ENCODE measurements around the gene KIZ. TPM values are rescaled to one million over a fixed set of nuclear protein-coding genes. Genes with fewer than 3 reads are reported as not detected.
"Not testable (repeated sequence)": the region's sequence is repeated elsewhere in the genome, so short reads cannot be mapped to it uniquely, and the experiment has no call there.

The KIZ gene
- total RNA-seq, 6 donors from 2014 or later, result 7.9 to 29.3 (median 15.2) TPM

GRCh38 chr20:21166801-21167200 is 40.9 kb downstream of the KIZ start:
- no peak for TF ChIP-seq POLR2AphosphoS5 (IDR thresholded peaks at IDR 0.05)
- TF ChIP-seq EP300 (IDR thresholded peaks at IDR 0.05), result no peak
- TF ChIP-seq CTCF (IDR thresholded peaks at IDR 0.05), result no peak
- TF ChIP-seq POLR2A (IDR thresholded peaks at IDR 0.05), result no peak
- H3K9me3 ChIP-seq, result no peaks in the 10 kb centered on the region
- WGBS, 2 donors, result 79 to 84% methylated on average over 2 of the region's 2 CpGs
- ATAC-seq (ENCODE audit: low FRiP score in 2 of 2) (no peak), DNase-seq (no peak)
- H3K36me3 ChIP-seq, result peaks cover 5 to 17% (median 9%) of the 10 kb centered on the region in 4 donors
- H3K4me1 ChIP-seq, result no peaks in the 10 kb centered on the region
- no peaks in the 10 kb centered on the region for H3K27me3 ChIP-seq
- H3K4me3 ChIP-seq, result no peak overlapping the region
- H3K27ac ChIP-seq, result no peak overlapping the region

DNA sequence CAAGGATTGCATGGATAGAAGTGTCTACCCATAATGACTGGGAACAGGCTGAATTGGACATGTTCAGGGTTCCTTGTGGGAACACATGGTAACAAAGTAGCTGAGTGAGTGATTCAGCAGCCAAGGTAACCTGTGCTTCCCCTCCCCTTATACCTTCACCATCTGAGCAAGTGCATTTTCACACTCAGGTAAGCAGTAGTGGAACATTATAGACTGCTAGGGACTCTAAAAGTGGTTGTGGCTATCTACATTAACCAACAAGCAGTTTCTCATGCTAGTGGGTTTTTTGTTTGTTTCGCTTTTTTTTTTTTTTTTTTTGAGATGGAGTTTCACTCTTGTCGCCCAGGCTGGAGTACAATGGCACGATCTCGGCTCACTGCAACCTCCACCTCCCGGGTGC is 41.4 kb downstream of the KIZ start:
- Histone ChIP-seq H3K9me3 (no peaks in the 10 kb centered on the region), H3K4me1 (no peaks in the 10 kb centered on the region), H3K4me3 (no peak overlapping the region), H3K27me3 (no peaks in the 10 kb centered on the region), H3K27ac (no peak overlapping the region), H3K36me3 (peaks cover under 1 to 12% (median 5%) of the 10 kb centered on the region in 4 donors)
- DNase-seq, result no peak
- no peak for ATAC-seq (ENCODE audit: low FRiP score in 2 of 2)
- 93 to 96% methylated on average over 5 of the region's 5 CpGs for WGBS, 2 donors
- TF ChIP-seq POLR2AphosphoS5 (IDR thresholded peaks at IDR 0.05), result no peak
- no peak for TF ChIP-seq POLR2A (IDR thresholded peaks at IDR 0.05)
- TF ChIP-seq EP300 (IDR thresholded peaks at IDR 0.05), result no peak
- TF ChIP-seq CTCF (IDR thresholded peaks at IDR 0.05), result no peak

GRCh38 chr20:21168061-21168460 is 42.2 kb downstream of the KIZ start:
- H3K27me3 ChIP-seq; H3K9me3 ChIP-seq; H3K4me3 ChIP-seq; ATAC-seq (ENCODE audit: low FRiP score in 2 of 2); H3K36me3 ChIP-seq; H3K4me1 ChIP-seq; H3K27ac ChIP-seq; DNase-seq: not testable (repeated sequence)
- 95 to 100% methylated on average over 3 of the region's 3 CpGs for WGBS, 2 donors

DNA sequence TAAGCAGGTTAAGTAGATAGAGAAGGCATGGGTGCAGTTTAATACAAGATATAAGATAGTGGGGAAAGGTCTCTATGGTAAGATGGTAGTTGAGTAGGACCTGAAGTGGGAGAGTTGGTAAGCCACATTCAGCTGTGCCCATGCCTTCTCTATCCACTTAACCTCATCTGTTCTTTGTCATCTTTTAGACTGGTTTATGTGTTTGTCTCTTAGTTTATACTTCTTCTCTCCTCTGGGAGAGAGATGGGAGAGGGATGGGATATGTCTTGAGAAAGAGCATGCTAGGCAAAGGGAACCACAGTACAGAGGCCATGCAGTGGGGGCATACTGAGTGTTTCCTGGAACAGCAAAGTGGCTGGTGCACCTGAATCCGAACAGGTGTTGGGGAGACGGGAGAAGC is 46.7 kb downstream of the KIZ start:
- 94 to 97% methylated on average over 2 of the region's 2 CpGs for WGBS, 2 donors
- peaks cover 2 to 4% (median 3%) of the 10 kb centered on the region in 4 donors for H3K9me3 ChIP-seq
- no peak for TF ChIP-seq POLR2AphosphoS5 (IDR thresholded peaks at IDR 0.05)
- no peak for TF ChIP-seq EP300 (IDR thresholded peaks at IDR 0.05)
- TF ChIP-seq CTCF (IDR thresholded peaks at IDR 0.05), result no peak
- TF ChIP-seq POLR2A (IDR thresholded peaks at IDR 0.05), result no peak
- H3K27ac ChIP-seq, result no peak overlapping the region
- no peaks in the 10 kb centered on the region for H3K27me3 ChIP-seq
- ATAC-seq (ENCODE audit: low FRiP score in 2 of 2) (no peak), DNase-seq (no peak)
- no peak overlapping the region for H3K4me3 ChIP-seq
- no peaks in the 10 kb centered on the region for H3K36me3 ChIP-seq
- H3K4me1 ChIP-seq, result no peaks in the 10 kb centered on the region

DNA sequence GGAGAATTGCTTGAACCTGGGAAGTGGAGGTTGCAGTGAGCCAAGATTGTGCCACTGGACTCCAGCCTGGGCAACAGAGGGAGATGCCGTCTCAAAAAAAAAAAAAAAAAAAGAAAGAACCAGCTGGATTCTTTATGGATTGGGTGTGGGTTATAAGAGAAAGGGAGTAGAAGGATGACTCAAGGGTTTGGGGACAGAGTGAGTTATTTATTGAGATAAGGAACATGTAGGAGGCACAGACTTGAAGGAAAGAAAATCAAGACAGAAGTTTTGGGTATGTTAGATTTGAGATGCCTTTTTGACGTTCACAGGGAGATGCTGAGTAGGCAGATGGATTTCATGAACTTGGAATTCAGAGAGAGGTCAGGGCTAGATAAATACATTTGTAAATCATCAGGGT is 47.6 kb downstream of the KIZ start:
- Histone ChIP-seq H3K27me3 (no peaks in the 10 kb centered on the region), H3K9me3 (peaks cover 6 to 7% (median 7%) of the 10 kb centered on the region in 4 donors), H3K4me3 (no peak overlapping the region), H3K27ac (no peak overlapping the region), H3K4me1 (no peaks in the 10 kb centered on the region), H3K36me3 (no peaks in the 10 kb centered on the region)
- no peak for ATAC-seq (ENCODE audit: low FRiP score in 2 of 2)
- no peak for DNase-seq
- 81 to 83% methylated on average over 2 of the region's 2 CpGs for WGBS, 2 donors
- no peak for TF ChIP-seq EP300 (IDR thresholded peaks at IDR 0.05)
- no peak for TF ChIP-seq CTCF (IDR thresholded peaks at IDR 0.05)
- no peak for TF ChIP-seq POLR2AphosphoS5 (IDR thresholded peaks at IDR 0.05)
- TF ChIP-seq POLR2A (IDR thresholded peaks at IDR 0.05), result no peak

Measured in upper lobe of left lung (tissue), 6 donors.